Middle frontal gyrus (tissue), 1 donor: ENCODE measurements around the gene PIP4P1.

ENCODE experiments used
- DNase-seq: peaks from one replicate; pipeline ENCODE4 v3.0.0-alpha.2; 2015; ENCODE audit warnings: low spot score; ENCODE audit errors: extremely low spot score

The PIP4P1 gene

GRCh38 chr14:20438664-20439063 lies 22.6 kb downstream of the PIP4P1 start:
- no peak for DNase-seq

DNA sequence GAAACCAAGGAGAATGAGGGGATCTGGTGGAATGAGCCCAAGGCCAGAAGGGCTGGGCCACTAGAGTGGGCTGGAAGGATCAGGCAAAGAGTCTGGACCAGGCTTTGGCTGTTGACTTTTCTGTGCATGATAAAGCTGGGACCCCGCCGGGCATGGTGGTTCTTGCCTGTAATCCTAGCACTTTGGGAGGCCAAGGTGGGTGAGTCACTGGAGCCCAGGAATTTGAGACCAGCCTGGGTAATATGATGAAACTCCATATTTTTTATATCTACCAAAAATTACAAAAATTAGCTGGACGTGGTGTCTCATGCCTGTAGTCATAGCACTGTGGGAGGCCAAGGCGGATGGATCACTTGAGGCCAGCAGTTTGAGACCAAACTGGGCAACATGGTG lies 24.9 kb downstream of the PIP4P1 start:
- no peak for DNase-seq

DNA sequence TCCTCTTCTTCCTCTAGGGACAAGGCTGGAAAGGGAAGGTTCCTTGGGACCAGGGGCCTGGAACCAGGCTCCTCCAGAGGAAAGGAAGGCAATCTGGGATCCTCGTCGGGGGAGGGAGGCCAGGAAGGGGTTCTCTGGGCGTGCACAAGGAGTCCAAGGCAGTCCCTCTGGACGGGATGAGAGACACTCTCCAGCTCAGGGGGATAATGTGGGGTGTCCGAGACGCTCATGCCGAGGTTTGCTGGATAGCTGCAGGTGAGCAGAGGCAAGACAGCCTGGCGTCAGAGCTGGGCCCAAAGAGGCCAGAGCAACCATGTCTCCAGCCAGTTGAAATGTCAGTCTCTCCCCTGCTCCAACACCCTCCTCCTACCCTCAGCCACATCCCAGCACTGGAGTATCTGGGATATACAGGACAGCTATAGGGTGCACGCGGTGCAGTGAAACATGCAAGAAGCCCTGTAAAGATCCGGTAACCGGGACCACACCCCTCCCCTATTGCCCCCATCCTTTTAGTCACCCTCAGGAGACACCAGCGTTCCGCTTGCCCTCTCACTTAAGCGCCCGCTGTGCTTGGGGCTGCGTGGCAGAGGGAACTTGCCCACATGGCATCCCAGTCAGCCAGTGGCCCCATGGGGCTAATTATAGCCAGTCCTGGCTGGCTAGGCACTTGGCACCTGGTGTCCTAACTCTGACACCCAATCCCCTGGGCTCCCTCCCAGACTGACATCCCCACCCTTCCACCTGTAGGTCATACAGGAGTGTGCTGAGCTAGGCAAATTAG lies 25.5 kb downstream of the PIP4P1 start, which contains the start of gene KLHL33:
Gene KLHL33 (minus strand): TSS at position 585 of the 781 bp plus-strand sequence. CDS start 355 bp downstream, at position 230.
- DNase-seq = no peak

DNA sequence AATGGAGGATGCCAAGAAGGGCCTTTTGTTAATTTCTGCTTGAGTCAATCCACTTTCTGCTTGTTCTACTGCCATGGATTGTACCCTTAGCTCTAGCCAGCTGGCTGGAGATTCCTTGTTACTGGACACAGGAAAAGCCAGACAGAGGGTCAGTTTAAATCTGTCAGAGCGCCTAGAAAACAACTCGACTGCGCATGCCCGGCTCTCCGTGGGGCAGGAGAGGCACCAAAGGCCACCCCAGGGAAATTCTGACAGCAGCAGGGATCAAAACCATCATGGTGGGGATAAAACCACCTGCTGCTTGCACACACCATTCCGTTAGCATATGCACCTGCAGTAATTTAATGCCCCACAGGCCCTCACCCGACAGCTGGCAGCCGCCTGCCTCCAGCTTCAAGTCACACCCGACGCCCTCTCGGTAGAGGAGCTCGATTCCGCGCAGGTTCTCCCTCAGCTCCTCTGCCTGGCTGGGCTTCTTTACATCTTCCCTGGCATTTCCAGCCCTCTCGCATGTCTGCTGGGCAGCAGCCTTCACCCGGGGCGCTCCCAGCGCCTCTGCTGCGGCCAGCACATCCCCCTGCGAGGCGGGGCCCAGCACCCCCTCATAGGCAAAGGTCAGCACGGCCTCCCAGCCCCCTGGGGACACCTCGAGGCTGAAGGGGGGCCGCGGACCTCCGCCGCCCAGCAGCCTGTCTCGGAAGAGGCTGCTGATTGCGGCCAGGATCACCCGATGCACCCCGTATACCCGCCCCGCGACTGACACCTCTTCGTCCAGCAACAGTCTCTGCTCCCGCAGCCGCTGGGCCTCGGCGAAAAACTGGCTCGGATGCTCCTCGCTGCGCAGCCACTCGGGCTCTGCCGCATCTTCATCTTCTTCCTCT lies 26.3 kb downstream of the PIP4P1 start:
- DNase-seq = no peak

DNA sequence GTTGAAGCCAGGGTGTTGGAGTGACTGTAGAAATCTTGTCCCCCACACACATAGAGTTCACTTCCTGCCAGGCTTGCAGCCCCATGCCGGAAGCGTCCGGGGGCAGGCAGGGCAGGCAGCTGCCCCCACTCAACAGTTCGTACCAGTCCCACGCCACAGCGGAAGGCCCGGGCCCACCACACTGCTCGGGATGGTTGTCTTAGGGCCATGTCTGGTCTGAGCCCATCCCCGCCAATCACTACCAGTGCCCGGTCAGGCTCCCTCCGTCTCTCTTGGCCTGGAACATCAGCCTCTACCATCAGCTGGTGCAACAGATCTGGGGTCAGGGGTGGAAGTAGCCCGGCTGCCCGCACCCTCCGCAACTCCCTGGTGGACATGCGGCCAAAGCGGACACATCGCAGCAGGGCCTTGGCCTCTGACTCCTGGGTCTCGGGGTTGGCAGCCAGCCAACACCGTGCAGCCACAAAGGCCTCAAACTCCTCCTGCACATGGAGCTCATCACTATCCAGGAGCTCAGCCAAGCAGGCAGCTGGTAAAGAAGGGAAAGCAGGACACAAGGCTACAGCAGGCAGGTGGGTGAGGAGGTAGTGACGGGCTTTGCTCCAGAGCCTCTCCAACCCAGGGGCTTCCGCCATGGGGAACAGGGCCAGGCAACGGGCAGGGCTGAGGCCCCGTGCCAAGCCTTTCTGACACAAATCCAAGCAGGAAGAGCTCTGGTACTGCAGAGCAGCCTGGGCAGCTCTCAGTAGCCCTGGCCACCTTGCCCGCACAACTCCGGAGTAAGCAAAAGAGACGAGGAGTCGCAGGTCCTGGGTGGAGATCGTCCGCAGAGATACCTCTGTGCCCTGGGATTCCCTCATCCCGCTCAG lies 31.2 kb downstream of the PIP4P1 start:
- no peak for DNase-seq

DNA sequence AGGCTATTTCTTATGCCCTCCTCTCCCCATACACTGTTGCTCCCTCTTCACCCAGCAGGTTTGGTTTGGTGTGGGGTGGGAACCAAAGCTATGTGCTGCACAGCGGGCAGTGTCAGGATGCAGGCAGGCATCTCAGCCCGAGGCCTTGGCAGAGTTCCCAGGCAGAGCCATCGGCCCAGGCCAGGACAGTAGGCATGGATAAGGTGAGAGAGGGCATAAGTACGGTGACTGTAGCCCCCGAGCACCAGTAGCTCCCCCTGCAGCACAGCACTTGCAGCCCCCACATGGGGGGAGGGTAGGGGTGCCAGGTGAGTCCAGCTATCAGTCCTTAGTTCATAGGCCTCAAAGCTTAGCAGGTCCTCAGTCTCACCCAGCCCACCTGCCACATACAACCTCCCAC lies 32.4 kb downstream of the PIP4P1 start:
- DNase-seq = no peak

DNA sequence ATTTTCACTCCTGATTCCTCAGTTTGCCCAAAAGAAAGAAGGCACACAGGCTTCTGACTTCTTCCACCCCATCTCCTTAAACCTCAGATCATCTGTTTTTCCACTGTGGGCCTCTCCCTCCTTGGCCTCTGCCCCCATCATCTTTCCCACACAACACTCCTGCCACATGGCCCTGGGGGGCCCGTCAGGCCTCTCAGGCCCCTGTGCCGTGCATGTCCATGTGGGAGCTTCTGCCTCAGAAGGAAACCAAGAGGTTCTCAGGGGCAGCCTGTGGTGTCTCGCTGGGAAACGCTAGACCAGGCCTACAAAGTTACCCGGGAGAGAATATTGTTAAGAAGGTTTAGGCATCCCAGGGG lies 33.2 kb downstream of the PIP4P1 start:
- no peak for DNase-seq

GRCh38 chr14:20427231-20428009 lies 33.8 kb downstream of the PIP4P1 start:
- DNase-seq = no peak

- DNase-seq = no peak
Observed at GRCh38 chr14:20424851-20425250, 36.4 kb downstream of the PIP4P1 start.

- no peak for DNase-seq
Observed at GRCh38 chr14:20422886-20423285, 38.3 kb downstream of the PIP4P1 start.

DNA sequence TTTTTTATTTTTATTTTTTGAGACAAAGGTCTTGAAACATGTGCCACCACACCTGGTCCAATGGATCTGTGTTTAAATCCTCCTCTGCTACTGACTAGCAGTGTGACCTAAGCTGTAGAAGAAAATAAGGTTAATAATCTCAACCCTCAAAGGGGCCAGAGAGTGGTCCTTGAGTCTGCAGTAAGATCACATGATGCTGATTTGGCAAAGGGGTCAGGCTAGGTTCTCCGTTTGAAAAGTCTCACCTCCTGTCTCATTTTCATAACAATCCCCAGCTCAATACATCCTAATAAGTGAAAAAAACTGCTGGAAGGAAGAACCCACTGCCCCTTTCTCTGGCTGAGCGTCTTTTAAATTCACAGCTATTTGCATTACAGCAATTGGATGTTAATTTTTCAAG lies 40.0 kb downstream of the PIP4P1 start:
- DNase-seq = no peak

DNA sequence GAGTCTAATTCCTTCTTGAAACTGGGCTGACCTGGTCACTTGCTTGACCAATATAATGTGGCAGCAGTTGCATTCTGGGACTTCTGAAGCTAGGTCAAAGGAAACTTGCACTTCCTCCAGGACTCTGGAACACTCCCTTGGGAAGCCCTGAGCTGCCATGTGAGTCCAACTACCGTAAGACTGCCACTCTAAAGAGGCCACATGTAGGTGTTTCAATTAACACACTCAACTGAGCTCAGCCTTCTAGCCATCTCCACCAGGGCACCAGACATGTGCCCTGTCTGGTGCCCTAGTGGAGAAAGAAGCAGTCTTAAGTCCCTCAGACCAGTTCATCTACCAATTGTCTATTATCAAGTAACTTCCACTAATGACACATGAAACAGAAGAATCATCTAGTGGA lies 41.8 kb downstream of the PIP4P1 start:
- DNase-seq = no peak

- no peak for DNase-seq
Observed at GRCh38 chr14:20418501-20418909, 42.7 kb downstream of the PIP4P1 start.

DNA sequence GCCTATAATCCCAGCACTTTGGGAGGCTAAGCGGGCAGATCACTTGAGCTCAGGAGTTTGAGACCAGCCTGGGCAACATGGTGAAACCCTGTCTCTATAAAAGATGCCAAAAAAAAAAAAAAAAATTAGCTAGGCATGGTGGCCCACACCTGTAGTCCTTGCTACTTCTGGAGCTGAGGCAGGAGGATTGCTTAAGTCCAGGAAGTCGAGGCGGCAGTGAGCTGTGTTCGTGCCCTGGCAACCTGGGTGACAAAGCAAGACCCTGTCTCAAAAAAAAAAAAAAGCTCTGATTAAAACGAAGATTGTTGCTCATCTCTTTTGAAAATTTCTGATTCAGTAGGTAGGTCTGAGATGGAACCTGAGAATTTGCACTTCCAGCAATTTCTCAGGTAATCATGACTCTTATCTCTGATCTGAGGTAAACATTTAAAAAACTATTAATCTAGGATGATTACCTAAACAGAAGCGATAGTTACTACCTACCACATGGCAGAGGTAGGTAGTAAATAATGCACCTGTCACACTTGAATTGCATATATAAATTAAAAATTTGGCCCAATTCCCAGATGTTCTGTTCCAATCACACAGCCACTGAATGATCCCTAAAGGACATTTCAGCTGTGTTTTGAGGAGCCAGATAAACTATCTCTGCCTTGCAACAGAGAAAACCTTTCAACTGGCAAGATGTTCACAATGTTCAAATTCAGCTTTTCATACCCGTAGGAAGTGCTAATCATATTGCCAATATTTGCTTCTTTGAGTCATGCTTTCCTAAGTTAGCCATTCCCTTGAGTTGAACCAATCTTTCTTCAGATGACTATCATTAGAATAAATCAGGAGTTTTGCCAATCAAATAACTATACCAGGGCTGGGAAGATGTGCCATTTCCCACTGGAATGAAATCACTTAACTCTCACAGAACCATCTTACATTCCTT lies 43.7 kb downstream of the PIP4P1 start:
- no peak for DNase-seq

DNA sequence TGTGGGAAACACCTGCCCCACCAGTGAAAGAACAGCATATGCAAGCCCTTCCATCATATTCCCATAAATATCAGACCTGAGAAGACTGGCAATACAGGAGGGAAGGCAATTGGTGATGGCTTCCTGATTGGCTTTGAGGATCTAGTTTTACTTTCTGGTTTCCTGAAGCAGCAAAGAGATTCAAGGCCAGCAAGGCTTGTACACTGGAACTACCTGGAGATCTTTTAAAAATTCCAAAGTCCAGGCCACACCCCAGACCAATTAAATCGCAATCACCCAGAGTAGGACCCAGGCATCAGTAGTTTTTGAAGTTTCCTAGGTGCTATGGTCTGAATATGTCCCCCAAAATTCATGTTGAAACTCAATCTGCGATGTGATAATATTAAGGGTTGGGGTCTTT lies 45.0 kb downstream of the PIP4P1 start:
- no peak for DNase-seq

GRCh38 chr14:20415782-20416206 lies 45.4 kb downstream of the PIP4P1 start:
- DNase-seq = no peak

- no peak for DNase-seq
Observed at GRCh38 chr14:20413744-20414082, 47.5 kb downstream of the PIP4P1 start.

GRCh38 chr14:20412876-20413743 lies 48.1 kb downstream of the PIP4P1 start, which contains the start of gene TEP1:
Gene TEP1 (minus strand): TSS chr14:20413501. CDS start chr14:20408439, 5,062 bp downstream.
- DNase-seq = peak; percentile 43

DNA sequence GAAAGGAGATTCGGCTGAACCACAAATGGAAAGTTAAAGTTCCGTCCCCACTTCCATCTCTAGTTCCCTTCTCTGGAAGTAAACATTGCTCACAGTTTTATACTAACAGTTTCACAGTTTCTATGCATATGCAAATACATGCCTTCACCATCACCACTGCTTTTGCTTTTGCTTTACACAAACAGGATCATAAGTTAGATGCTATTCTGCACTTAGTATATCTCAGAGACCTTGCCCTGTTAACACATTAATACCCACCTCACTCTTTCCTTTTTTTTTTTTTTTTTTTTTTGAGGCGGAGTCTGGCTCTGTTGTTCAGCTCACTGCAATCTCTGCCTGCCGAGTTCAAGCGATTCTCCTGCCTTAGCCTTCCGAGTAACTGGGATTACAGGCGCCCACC lies 48.8 kb downstream of the PIP4P1 start:
- DNase-seq = no peak
